Thymus (tissue), 11 donors: ENCODE measurements around the gene MYNN. TPM values are rescaled to one million over a fixed set of nuclear protein-coding genes. Genes with fewer than 3 reads are reported as not detected.

Experiments
- DNase-seq, 9 donors: peaks; one replicate each; pipeline ENCODE4 v3.0.0-alpha.2; 2013; ENCODE audit warnings: low spot score in 9 of 9, low read depth in 6 of 9, missing footprints in 1 of 9
- H3K27ac ChIP-seq, 2 donors: one replicate each; pipeline ENCODE4 v1.5.1; 2013; ENCODE audit warnings: control low read depth in 1 of 2, low read depth in 1 of 2, low read length in 1 of 2, mild to moderate bottlenecking in 1 of 2, moderate library complexity in 1 of 2
- H3K27me3 ChIP-seq, 2 donors: one replicate each; pipeline ENCODE4 v1.5.1; 2013; ENCODE audit warnings: low read length in 1 of 2; ENCODE audit not compliant: control insufficient read depth in 2 of 2, insufficient read depth in 1 of 2
- H3K36me3 ChIP-seq, 2 donors: one replicate each; pipeline ENCODE4 v1.5.1; 2013; ENCODE audit warnings: low read length in 1 of 2, mild to moderate bottlenecking in 1 of 2, moderate library complexity in 1 of 2; ENCODE audit not compliant: control insufficient read depth in 2 of 2, insufficient read depth in 2 of 2
- H3K4me1 ChIP-seq, 2 donors: one replicate each; pipeline ENCODE4 v1.5.1; 2013; ENCODE audit warnings: low read length in 2 of 2; ENCODE audit not compliant: control insufficient read depth in 2 of 2, insufficient read depth in 2 of 2
- H3K4me3 ChIP-seq, 2 donors: one replicate each; pipeline ENCODE4 v1.5.1; 2013; ENCODE audit warnings: low read length in 2 of 2, control low read depth in 1 of 2, mild to moderate bottlenecking in 1 of 2
- H3K9me3 ChIP-seq, 2 donors: one replicate each; pipeline ENCODE4 v1.5.1; 2013; ENCODE audit warnings: low read length in 1 of 2, mild to moderate bottlenecking in 1 of 2; ENCODE audit not compliant: control insufficient read depth in 2 of 2, insufficient read depth in 1 of 2
- WGBS: extraction: QIAGEN DNeasy Blood & Tissue Kit; methylation state at CpG from one replicate; pipeline ENCODE4 v1.1.7; 2013; 5-methylcytosine and 5-hydroxymethylcytosine counted together
- polyA plus RNA-seq: library from polyadenylated mRNA; stranded (reverse); fragments of 200-250 nt; gene quantifications from one replicate; pipeline ENCODE4 v1.2.3, GENCODE V29; 2013
- total RNA-seq: library from RNA; stranded (reverse); fragments of 120-200 nt; gene quantifications from one replicate; pipeline ENCODE4 v1.2.4, GENCODE V29; 2013
- donor health status: healthy.

MYNN gene
- total and polyA plus RNA-seq, 2 donors: 15.4 to 26.1 TPM

- no peak overlapping the region for H3K27ac ChIP-seq
- H3K27me3 ChIP-seq: no peaks in the 10 kb centered on the region
- WGBS: 97% methylated on average over 4 of the region's 4 CpGs
- H3K4me1 ChIP-seq: no peaks in the 10 kb centered on the region
- H3K4me3 ChIP-seq: no peak overlapping the region
- DNase-seq: no peak
- no peaks in the 10 kb centered on the region for H3K9me3 ChIP-seq
- H3K36me3 ChIP-seq: peaks cover 0 to 20% of the 10 kb centered on the region in 2 donors
These were observed 17.7 kb downstream of the MYNN start for GRCh38 chr3:169790687-169791429.

GRCh38 chr3:169792359-169792758 is 19.2 kb downstream of the MYNN start:
- no peak overlapping the region for H3K27ac ChIP-seq
- no peaks in the 10 kb centered on the region for H3K9me3 ChIP-seq
- 98% methylated on average over 1 of the region's 1 CpG for WGBS
- peaks cover 0 to 12% of the 10 kb centered on the region in 2 donors for H3K36me3 ChIP-seq
- H3K27me3 ChIP-seq: no peaks in the 10 kb centered on the region
- H3K4me1 ChIP-seq: no peaks in the 10 kb centered on the region
- no peak overlapping the region for H3K4me3 ChIP-seq
- no peak for DNase-seq

DNA sequence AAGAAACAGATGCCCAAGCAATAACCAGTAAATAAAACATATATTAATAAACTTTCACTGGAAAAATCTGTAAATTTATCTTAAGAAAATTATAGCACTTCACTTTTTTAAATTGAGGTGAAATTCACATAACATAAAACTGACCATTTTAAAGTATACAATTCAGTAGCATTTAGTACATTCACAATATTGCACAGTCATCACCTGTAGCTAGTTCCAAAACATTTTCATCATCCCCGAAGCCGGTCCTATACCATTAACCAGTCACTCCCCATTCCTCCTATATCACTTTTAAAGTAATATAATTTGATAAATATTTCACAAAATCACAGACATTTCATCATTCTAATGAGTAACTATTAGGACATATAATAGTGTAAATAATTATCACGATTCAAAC is 31.5 kb downstream of the MYNN start:
- 97% methylated on average over 3 of the region's 3 CpGs for WGBS

DNA sequence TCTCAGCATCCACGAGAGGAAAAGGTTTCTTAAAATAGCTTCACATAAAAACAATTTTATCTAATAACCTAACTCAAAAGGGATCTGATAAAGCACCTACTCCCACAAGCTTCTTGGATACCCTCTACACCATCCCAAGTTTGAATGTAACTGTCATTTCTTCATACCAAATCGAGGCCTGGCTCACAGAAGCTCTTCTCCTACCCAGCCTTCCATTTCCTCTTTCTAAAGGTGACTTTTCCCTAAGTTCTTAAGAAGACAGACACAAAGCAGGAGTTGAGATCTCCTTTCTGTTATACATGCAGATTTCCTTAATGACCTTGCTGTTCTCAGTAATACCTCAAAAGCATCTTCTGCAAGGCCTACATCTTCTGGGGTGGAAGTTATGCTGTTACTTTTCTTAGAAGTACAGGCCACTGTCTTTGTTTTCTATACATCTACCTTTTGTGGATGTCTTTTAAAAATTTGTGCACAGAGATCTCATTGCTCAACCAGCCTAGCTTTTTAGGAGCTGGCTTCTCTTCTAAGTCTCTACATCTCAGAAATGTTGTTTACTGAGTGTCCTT is 36.1 kb downstream of the MYNN start:
- Histone ChIP-seq H3K9me3 (peaks cover 0 to 2% of the 10 kb centered on the region in 2 donors), H3K27me3 (peaks cover 0 to 12% of the 10 kb centered on the region in 2 donors), H3K4me1 (peaks cover 10 to 13% of the 10 kb centered on the region in 2 donors), H3K27ac (peak overlapping the region in 1 of 2 donors; percentile 5), H3K4me3 (no peak overlapping the region), H3K36me3 (no peaks in the 10 kb centered on the region)
- WGBS: 50% methylated on average over 2 of the region's 2 CpGs
- no peak for DNase-seq

More for the DNA sequence above, 31.5 kb downstream of the MYNN start:
- H3K27me3 ChIP-seq: no peaks in the 10 kb centered on the region
- H3K36me3 ChIP-seq: peaks cover 3 to 8% of the 10 kb centered on the region in 2 donors
- DNase-seq: no peak
- no peaks in the 10 kb centered on the region for H3K4me1 ChIP-seq
- H3K4me3 ChIP-seq: no peak overlapping the region
- no peak overlapping the region for H3K27ac ChIP-seq
- H3K9me3 ChIP-seq: no peaks in the 10 kb centered on the region

DNA sequence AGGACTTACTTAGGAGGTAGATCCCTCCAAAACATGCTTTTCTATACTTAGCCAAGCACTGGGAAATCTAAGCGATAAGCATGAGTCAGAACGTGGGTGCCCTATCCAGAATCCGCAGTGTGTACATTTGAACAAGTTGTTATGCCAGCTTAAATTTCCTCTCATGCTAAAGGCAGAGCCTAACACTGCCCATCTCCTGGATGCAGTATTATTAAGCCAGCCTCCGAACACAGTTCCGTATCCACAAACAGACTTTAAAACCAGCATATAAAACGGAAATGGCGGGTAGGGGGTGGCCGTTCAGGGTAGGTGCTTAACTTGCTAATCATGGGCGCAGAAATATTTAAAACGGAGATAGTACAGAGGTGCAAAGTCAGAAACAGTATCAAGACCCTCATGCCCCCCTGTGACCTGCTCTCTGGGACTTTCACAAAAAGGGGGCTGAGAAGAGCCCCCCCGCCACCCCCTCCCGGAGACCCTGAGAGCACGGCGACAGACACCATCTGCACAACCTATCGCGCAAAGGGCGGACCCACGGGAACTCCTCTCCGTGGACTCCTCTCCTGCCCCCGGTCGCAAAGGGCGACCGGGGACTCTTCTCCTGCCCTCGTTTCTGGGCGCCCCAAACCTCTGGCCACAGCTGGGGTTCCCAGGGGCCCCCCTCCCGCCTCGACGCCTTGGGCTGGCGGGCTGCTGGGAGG is 38.6 kb downstream of the MYNN start:
- 5% methylated on average over 29 of the region's 29 CpGs for WGBS
- H3K4me3 ChIP-seq: peak overlapping the region; percentile 76 to 84
- H3K27ac ChIP-seq: peak overlapping the region; percentile 80 to 85
- peaks cover 10 to 13% of the 10 kb centered on the region in 2 donors for H3K4me1 ChIP-seq
- no peaks in the 10 kb centered on the region for H3K36me3 ChIP-seq
- peaks cover 0 to 2% of the 10 kb centered on the region in 2 donors for H3K9me3 ChIP-seq
- DNase-seq: peak in 8 of 9 donors; percentile 35 to 84 (median 49)
- peaks cover 0 to 12% of the 10 kb centered on the region in 2 donors for H3K27me3 ChIP-seq

DNA sequence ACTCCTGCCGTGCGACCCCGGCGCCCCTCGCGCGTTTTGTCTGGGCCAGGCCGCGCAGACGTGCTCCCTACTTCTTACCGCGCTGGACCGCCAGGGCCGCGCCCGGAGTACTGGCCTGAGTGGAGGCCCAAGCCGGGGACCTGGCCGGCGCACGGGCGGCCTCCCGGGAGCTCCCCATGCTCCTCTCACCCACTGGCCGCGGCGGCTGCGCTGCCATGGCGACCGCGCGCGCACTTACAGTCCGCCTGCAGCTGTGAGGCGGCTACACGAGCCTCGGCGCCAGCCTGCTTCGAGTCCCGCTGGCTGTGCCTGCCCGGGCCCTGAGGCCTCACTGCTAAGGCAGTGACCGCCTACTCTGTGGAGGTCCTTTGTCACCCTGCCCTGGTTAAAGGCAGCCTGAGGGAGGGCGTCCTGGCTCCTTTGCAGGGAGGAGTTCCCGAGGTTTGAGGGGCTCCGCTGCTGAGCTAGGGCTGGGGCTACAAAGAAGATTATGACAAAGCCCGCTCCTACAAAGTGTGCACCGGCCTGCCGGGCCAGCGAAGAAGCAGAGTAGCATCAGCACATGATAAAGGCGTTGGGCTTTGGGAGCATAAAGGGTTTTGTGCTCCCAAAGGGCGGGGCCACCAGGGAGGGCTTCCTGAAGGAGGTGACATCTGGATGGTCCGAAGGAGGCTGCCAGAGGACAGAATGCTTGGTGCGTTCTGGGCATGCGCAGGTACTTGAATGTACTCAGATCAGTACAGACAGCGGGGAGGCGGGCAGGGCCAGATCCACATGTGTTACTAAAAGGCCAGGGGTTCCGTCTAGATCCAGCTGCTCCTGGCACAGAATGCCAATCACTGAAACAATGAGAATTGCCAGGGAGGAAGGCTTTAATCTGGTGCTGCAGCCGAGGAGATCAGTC is 39.4 kb downstream of the MYNN start, which contains the start of the genes LRRC34 and LRRIQ4:
TSS of gene LRRC34 (minus strand) at position 573 of the 904 bp plus-strand sequence. CDS start at position 217, 356 bp downstream.
TSS of gene LRRIQ4 (plus strand) at position 539 of the 904 bp plus-strand sequence. CDS start 9,052 bp downstream, outside the sequence.
- Histone ChIP-seq H3K36me3 (no peaks in the 10 kb centered on the region), H3K27ac (peak within 1 kb of the TSS; percentile 80 to 85), H3K4me1 (peaks cover 10 to 13% of the 10 kb centered on the region in 2 donors), H3K4me3 (peak within 1 kb of the TSS; percentile 76 to 84), H3K9me3 (peaks cover 0 to 2% of the 10 kb centered on the region in 2 donors), H3K27me3 (peaks cover 0 to 12% of the 10 kb centered on the region in 2 donors)
- peak; percentile 38 to 89 (median 72) for DNase-seq
- 3% methylated on average over 56 of the region's 56 CpGs for WGBS

GRCh38 chr3:169813278-169813677 is 40.1 kb downstream of the MYNN start:
- WGBS: 39% methylated on average over 8 of the region's 8 CpGs
- Histone ChIP-seq H3K4me3 (peak overlapping the region; percentile 76 to 84), H3K27me3 (peaks cover 0 to 12% of the 10 kb centered on the region in 2 donors), H3K27ac (peak overlapping the region in 1 of 2 donors; percentile 85), H3K36me3 (no peaks in the 10 kb centered on the region), H3K9me3 (peaks cover 0 to 2% of the 10 kb centered on the region in 2 donors), H3K4me1 (peaks cover 10 to 13% of the 10 kb centered on the region in 2 donors)
- DNase-seq: peak in 3 of 9 donors; percentile 3 to 21 (median 5)

GRCh38 chr3:169813757-169814517 is 40.7 kb downstream of the MYNN start:
- Histone ChIP-seq H3K36me3 (no peaks in the 10 kb centered on the region), H3K27me3 (peaks cover 0 to 12% of the 10 kb centered on the region in 2 donors), H3K9me3 (peaks cover 0 to 2% of the 10 kb centered on the region in 2 donors), H3K4me1 (peaks cover 10 to 13% of the 10 kb centered on the region in 2 donors), H3K27ac (no peak overlapping the region), H3K4me3 (peak overlapping the region; percentile 76 to 84)
- 60% methylated on average over 27 of the region's 27 CpGs for WGBS
- peak in 8 of 9 donors; percentile 31 to 85 (median 56) for DNase-seq
